Right ventricle myocardium superior (tissue), 1 donor: ENCODE data around the gene TJP2. TPM values are rescaled to one million over a fixed set of nuclear protein-coding genes. Genes with fewer than 3 reads are reported as not detected.

Experiments
- ATAC-seq: fragments of 200-7000 bp; cut with Tn5 transposase; one replicate; pipeline ENCODE4 v1.9.1; 2020; ENCODE audit warnings: mild to moderate bottlenecking; ENCODE audit not compliant: poor library complexity
- DNase-seq: peaks from one replicate; pipeline ENCODE4 v3.0.0-alpha.2; 2020
- intact Hi-C: fragments of 100-400 bp; cut with DNase I; formaldehyde crosslinking; loops from one replicate; pipeline ENCODE4 v1.11.2; 2022
- total RNA-seq: library from RNA; stranded (reverse); fragmentation: NEBNext Ultra II Directional; extraction: Animal tissue kit (Norgen Biotek cat#: 25700); gene quantifications from one replicate; pipeline ENCODE4 v1.2.1, GENCODE V29; 2021
- donor health status: DM: no; HTN: yes; CAD: no; lungs with severe emphysema.

Gene TJP2
- total RNA-seq, 1 donor from 2014 or later, result 116 TPM

DNA sequence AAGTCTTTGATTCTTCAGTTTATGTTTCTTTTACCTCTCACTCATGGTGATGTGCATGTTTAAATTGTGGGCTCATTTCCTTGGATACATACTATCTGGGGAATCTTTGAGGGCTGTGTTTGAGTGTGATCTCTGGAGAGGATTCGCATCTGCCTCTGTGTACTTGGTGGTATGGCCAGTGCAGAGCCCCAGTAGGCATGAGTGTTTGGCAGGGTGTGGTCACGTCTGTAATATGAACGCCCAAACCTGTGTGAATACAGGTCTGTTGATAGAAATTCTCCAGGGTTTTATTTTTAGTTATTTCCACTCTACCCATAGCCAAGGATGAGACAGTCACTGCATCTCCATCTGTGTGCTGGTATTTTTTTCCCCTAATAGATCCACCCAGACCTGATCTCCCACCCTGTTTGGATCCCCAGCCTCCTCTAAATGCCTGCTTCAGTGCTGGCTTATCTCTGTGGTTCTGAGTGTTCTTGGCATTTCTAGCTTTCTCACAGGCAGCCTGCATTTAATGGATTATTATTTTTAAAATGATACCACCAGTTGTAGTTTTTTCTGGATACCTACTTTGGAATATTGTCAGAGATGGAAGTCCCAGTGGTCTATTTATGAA is 37.5 kb downstream of the TJP2 start:
- DNase-seq (no peak), ATAC-seq (peak; percentile 16)
- intact Hi-C loops, result no loop called here

GRCh38 chr9:69213647-69214046 is 39.6 kb downstream of the TJP2 start:
- DNase-seq (peak; percentile 48), ATAC-seq (peak; percentile 36)
- intact Hi-C loops, result no loop called here

- intact Hi-C loops, result no loop called here
- ATAC-seq, result no peak
- DNase-seq, result no peak
These were observed 40.9 kb downstream of the TJP2 start for GRCh38 chr9:69214939-69215338.

DNA sequence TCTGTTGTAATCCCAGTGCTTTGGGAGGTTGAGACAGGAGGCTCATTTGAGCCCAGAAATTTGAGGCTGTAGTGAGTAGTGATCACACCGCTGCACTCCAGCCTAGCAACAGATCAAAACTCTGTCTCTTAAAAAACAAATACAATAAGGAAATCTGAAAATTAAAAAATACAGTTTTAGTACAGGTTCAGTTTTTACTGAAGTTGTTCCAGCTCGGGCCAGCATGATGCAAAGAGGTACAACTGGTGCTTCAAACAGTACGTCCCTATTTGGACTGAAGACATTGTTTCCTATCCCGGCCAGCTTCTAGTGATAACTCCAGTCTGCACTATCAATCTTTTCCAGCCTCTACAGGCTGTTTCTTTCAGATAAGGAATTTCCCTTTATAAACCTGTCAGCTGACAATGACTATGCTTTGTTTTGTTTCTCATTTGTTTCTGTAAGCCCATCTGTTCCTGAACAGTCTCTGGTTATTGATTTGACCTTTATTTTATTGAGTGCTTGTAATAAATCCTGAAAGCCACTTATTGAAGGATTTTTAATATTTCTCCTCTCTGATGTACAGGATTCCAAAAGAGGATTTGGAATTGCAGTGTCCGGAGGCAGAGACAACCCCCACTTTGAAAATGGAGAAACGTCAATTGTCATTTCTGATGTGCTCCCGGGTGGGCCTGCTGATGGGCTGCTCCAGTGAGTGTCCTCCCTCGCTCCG is 41.9 kb downstream of the TJP2 start:
- intact Hi-C loops, result no loop called here
- DNase-seq (no peak), ATAC-seq (peak; percentile 85)

GRCh38 chr9:69218166-69218565 is 44.1 kb downstream of the TJP2 start:
- DNase-seq (no peak), ATAC-seq (no peak)
- intact Hi-C loops, result no loop called here

DNA sequence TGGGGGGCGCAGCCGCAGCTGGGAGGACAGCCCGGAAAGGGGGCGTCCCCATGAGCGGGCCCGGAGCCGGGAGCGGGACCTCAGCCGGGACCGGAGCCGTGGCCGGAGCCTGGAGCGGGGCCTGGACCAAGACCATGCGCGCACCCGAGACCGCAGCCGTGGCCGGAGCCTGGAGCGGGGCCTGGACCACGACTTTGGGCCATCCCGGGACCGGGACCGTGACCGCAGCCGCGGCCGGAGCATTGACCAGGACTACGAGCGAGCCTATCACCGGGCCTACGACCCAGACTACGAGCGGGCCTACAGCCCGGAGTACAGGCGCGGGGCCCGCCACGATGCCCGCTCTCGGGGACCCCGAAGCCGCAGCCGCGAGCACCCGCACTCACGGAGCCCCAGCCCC is 47.0 kb downstream of the TJP2 start:
- ATAC-seq, result peak; percentile 7
- intact Hi-C loops, result no loop called here
- DNase-seq, result no peak

- no peak for DNase-seq
- peak; percentile 23 for ATAC-seq
- intact Hi-C loops, result no loop called here
These were observed 48.9 kb downstream of the TJP2 start for GRCh38 chr9:69222970-69223369.

DNA sequence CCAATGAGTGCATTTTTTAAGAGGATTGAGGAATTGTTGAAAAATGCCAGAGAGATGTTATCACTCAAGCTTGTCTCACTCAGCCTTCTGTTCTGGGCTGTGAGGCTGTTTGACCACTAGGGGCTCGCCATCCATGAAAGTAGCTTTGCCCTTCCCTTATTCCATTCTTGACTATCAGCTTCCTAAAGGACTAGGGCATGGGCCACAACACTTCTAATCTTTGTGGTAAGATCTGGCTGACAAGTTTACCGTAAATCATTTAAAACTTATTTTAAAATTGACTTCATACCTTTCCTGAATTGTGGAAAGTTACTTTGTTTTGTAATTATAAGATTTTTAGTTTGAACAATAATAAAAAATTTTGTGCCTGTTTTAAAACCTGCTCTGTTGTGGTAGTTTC is 49.5 kb downstream of the TJP2 start:
- peak; percentile 89 for ATAC-seq
- no peak for DNase-seq
- intact Hi-C loops, result no loop called here

- intact Hi-C loops, result no loop called here
- DNase-seq, result no peak
These were observed 55.3 kb downstream of the TJP2 start for GRCh38 chr9:69229367-69229766.

DNA sequence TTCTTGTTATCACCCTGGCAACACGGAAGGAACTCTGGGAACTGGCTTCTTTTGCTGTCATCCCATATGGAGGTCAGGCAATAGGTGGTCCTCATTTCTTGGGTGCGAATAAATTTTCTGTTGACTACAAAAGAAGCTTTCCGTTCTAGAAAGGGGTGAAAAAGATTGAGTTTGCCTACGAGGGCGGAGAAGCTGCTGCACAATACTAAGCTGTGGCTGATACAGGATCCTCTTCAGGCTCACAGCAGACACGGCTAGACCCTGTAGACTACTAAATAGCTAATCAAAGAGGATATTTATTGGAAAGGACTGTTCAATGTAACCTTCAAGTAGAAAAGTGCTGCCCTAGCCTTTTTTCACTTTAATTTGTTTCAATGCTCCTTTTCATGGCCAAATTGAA is 58.1 kb downstream of the TJP2 start:
- DNase-seq (no peak), ATAC-seq (peak; percentile 19)
- intact Hi-C loops, result no loop called here

More at GRCh38 chr9:69229367-69229766, 55.3 kb downstream of the TJP2 start:
- no peak for ATAC-seq

GRCh38 chr9:69234683-69235082 is 60.6 kb downstream of the TJP2 start:
- ATAC-seq (no peak), DNase-seq (no peak)
- intact Hi-C loops, result no loop called here

DNA sequence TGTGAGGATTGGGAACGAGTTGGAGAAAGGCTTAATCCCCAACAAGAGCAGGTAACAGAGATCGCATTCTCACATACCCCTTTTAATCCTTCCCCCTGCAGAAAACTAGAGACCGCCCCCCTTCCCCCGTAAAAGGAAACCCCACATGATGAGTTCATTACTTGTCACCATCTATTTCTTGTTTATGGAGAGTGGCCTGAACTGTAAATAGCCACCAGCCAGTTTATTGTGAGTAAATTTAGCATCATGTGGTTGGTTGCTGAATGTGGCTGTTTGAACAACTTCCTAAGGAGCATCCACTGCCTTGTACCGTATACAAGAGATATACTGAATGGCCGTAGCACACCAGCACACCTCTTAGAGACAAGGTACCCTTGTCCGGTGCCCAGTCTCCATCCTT is 62.1 kb downstream of the TJP2 start:
- ATAC-seq (peak; percentile 18), DNase-seq (no peak)
- intact Hi-C loops, result no loop called here

- intact Hi-C loops, result no loop called here
- DNase-seq, result no peak
- no peak for ATAC-seq
These were observed 63.7 kb downstream of the TJP2 start for GRCh38 chr9:69237702-69238295.

GRCh38 chr9:69243116-69243515 is 69.0 kb downstream of the TJP2 start:
- ATAC-seq (no peak), DNase-seq (no peak)
- intact Hi-C loops, result no loop called here

DNA sequence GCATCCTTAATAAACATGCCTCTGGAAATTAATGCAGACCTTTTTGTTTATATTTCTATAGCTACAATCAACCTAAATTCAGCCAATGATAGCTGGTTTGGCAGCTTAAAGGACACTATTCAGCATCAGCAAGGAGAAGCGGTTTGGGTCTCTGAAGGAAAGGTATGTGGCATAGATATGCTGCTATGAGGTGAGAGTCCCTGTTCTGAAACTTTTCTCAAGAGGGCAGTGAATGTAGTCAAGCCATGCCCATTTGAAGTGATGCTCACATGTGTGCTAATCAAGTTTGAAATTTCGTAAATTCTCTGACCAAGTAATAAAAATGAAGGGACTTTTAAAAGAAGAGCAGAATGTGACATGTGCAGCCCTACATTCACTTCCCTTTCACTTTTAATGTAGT is 72.6 kb downstream of the TJP2 start:
- DNase-seq (no peak), ATAC-seq (no peak)
- intact Hi-C loops, result no loop called here

DNA sequence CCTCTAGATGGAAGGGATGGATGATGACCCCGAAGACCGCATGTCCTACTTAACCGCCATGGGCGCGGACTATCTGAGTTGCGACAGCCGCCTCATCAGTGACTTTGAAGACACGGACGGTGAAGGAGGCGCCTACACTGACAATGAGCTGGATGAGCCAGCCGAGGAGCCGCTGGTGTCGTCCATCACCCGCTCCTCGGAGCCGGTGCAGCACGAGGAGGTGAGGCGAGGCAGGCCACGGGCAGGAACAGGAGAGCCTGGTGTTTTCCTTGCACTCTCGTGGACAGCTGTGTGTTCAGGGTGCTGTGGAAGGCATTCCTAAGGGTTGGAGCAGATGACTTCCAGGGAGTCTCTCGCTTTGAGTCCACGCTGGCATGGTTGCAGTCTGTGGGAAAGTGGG is 73.9 kb downstream of the TJP2 start:
- intact Hi-C loops, result no loop called here
- DNase-seq (no peak), ATAC-seq (no peak)

DNA sequence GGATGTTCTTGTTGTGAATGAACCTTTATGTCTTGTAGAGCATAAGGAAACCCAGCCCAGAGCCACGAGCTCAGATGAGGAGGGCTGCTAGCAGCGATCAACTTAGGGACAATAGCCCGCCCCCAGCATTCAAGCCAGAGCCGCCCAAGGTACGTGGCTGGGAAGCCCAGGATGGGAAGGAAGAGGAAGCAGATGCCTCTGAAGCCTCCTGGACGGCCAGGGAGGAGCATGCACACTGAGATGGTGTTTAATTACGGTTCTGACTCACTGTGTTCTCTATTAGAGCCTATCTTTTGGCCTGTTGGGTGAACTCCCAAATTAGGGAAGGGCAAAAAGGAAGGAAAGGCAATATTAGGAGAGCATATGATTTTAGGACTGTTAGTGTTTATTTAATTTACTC is 75.3 kb downstream of the TJP2 start:
- no peak for ATAC-seq
- DNase-seq, result no peak
- intact Hi-C loops, result no loop called here

DNA sequence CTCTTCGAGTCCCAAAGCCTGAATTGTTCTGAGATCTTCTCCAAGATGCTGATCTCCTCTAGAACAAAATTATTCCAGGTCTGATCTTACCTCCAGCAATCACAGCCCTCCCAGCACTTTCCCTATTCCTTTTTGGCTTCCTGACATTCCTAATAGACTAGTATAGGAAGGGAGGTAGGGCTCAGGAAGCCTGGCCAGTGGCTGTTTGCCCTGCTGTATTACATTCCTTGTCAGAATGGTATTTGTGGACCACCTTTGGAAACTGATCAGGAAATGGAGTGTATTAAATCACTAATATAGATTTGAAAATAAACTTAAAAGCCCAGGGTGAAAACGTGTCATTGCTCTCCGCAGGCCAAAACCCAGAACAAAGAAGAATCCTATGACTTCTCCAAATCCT is 76.6 kb downstream of the TJP2 start:
- ATAC-seq (no peak), DNase-seq (no peak)
- intact Hi-C loops, result loop anchor here (10.0 kb wide), 1 partner anchor 74 kb away; the partner anchor contains the start of gene ENTREP1

- intact Hi-C loops, result loop anchor here (10.0 kb wide), 1 partner anchor 72 kb away; the partner anchor contains the start of gene ENTREP1
- no peak for DNase-seq
- no peak for ATAC-seq
These were observed 78.4 kb downstream of the TJP2 start for GRCh38 chr9:69252436-69252835.

GRCh38 chr9:69253057-69253456 is 79.0 kb downstream of the TJP2 start:
- intact Hi-C loops, result loop anchor here (10.0 kb wide), 1 partner anchor 72 kb away; the partner anchor contains the start of gene ENTREP1
- no peak for ATAC-seq
- no peak for DNase-seq
